B cell (primary cell): ENCODE data around the gene MYMK. TPM values are rescaled to one million over a fixed set of nuclear protein-coding genes. Genes with fewer than 3 reads are reported as not detected.

ENCODE experiments used
- ATAC-seq: fragments of 200-7000 bp; cut with Tn5 transposase; one replicate; pipeline ENCODE4 v1.10.0; 2021; ENCODE audit warnings: low read depth, mild to moderate bottlenecking, moderate number of reproducible peaks, moderate library complexity
- CTCF ChIA-PET: fragments of 350-600 bp; sonication (Branson Sonifier 250); formaldehyde crosslinking; loops from one replicate; lab custom pipeline; 2021; ENCODE audit warnings: antibody characterized with exemption, inconsistent platforms; lab: Charles Lee
- POLR2A ChIA-PET: fragments of 350-600 bp; sonication (Branson Sonifier 250); formaldehyde crosslinking; loops from one replicate; lab custom pipeline; 2021; ENCODE audit warnings: antibody characterized with exemption; lab: Charles Lee
- DNase-seq: peaks from one replicate; pipeline ENCODE4 v3.0.0; 2013
- H2AFZ ChIP-seq: 2 replicates; pipeline ENCODE4 v1.6.1; 2012; ENCODE audit warnings: mild to moderate bottlenecking, low read depth, low read length; ENCODE audit not compliant: insufficient read depth, poor library complexity, severe bottlenecking
- H3K27ac ChIP-seq, 2 donors: 1 replicate in 1 of 2; 2 replicates in 1 of 2; pipeline ENCODE4 v1.5.1; 2012 to 2013; ENCODE audit warnings: low read length in 2 of 2, mild to moderate bottlenecking in 2 of 2, moderate library complexity in 1 of 2
- H3K27me3 ChIP-seq, 4 experiments: fragments of 200-600 bp in 1 of 4; sonication (generic) in 1 of 4; replicated peaks in 1 of 4; 1 replicate in 2 of 4; 2 replicates in 2 of 4; pipeline versions ENCODE4 v1.6.1 to v1.7.0; 2013 to 2016; ENCODE audit warnings: low read length in 3 of 4, mild to moderate bottlenecking in 2 of 4, mixed read lengths in 1 of 4, moderate library complexity in 1 of 4; ENCODE audit not compliant: insufficient read depth in 4 of 4, control insufficient read depth in 3 of 4; ENCODE audit errors: control extremely low read depth in 1 of 4
- H3K36me3 ChIP-seq, 2 experiments: replicated peaks in 1 of 2; 1 replicate in 1 of 2; 2 replicates in 1 of 2; pipeline versions ENCODE4 v1.6.1 to v1.7.1; 2013; ENCODE audit warnings: low read length in 1 of 2; ENCODE audit not compliant: insufficient read depth in 2 of 2, control insufficient read depth in 1 of 2; ENCODE audit errors: control extremely low read depth in 1 of 2, extremely low read depth in 1 of 2
- H3K4me1 ChIP-seq, 2 donors: fragments of 200-600 bp in 1 of 2; sonication (generic) in 1 of 2; 1 replicate in 1 of 2; 2 replicates in 1 of 2; pipeline versions ENCODE4 v1.5.1 to v1.6.1; 2013 to 2017; ENCODE audit warnings: low read length in 2 of 2; ENCODE audit not compliant: control insufficient read depth in 2 of 2, insufficient read depth in 2 of 2
- H3K4me2 ChIP-seq: replicated peaks from 2 replicates; pipeline ENCODE3; 2012; ENCODE audit warnings: mild to moderate bottlenecking, low read depth, low read length; ENCODE audit not compliant: poor library complexity, severe bottlenecking
- H3K4me3 ChIP-seq, 5 experiments: fragments of 200-600 bp in 1 of 5; sonication (generic) in 1 of 5; 1 replicate in 3 of 5; 2 replicates in 2 of 5; pipeline versions ENCODE4 v1.5.1 to v1.7.0; 2011 to 2016; ENCODE audit warnings: low read length in 4 of 5, mild to moderate bottlenecking in 4 of 5, low read depth in 2 of 5, control low read depth in 1 of 5, moderate library complexity in 1 of 5; ENCODE audit not compliant: insufficient read depth in 1 of 5; ENCODE audit errors: control extremely low read depth in 1 of 5, extremely low read depth in 1 of 5
- H3K79me2 ChIP-seq: fragments of 200-600 bp; sonication (generic); one replicate; pipeline ENCODE4 v1.6.0; 2016; ENCODE audit warnings: low read length; ENCODE audit not compliant: control insufficient read depth, insufficient read depth
- H3K9ac ChIP-seq: fragments of 200-600 bp; sonication (generic); 2 replicates; pipeline ENCODE4 v1.6.1; 2017; ENCODE audit warnings: mild to moderate bottlenecking, low read length, moderate library complexity
- H3K9me3 ChIP-seq, 3 donors: one replicate each; pipeline versions ENCODE4 v1.6.1 to v1.7.1; 2013; ENCODE audit warnings: low read length in 2 of 3; ENCODE audit not compliant: control insufficient read depth in 2 of 3, insufficient read depth in 1 of 3; ENCODE audit errors: control extremely low read depth in 1 of 3
- H4K20me1 ChIP-seq: 2 replicates; pipeline ENCODE4 v1.6.0; 2012; ENCODE audit warnings: mild to moderate bottlenecking, low read length; ENCODE audit not compliant: insufficient read depth, control insufficient read depth, poor library complexity, severe bottlenecking
- H3K27ac Mint-ChIP-seq: one replicate; pipeline ENCODE4 v1.8.0; 2021; ENCODE audit warnings: mixed read lengths
- H3K27me3 Mint-ChIP-seq: one replicate; pipeline ENCODE4 v1.8.0; 2021; ENCODE audit warnings: mixed read lengths
- H3K4me1 Mint-ChIP-seq: one replicate; pipeline ENCODE4 v1.8.0; 2021; ENCODE audit warnings: mixed read lengths
- H3K4me3 Mint-ChIP-seq: one replicate; pipeline ENCODE4 v1.8.0; 2021; ENCODE audit warnings: mixed read lengths
- H3K9me3 Mint-ChIP-seq: one replicate; pipeline ENCODE4 v1.8.0; 2022; ENCODE audit warnings: mixed read lengths; ENCODE audit not compliant: insufficient read depth
- EZH2 ChIP-seq: IDR thresholded peaks from 2 replicates; pipeline ENCODE4 v1.6.1; 2012; ENCODE audit warnings: borderline replicate concordance, low read depth, mild to moderate bottlenecking, moderate library complexity, low read length; ENCODE audit not compliant: insufficient read depth, poor library complexity, severe bottlenecking
- WGBS: methylation state at CpG from one replicate; pipeline ENCODE4 v1.1.5; 2013; ENCODE audit warnings: missing lambda C conversion rate; ENCODE audit not compliant: insufficient coverage; 5-methylcytosine and 5-hydroxymethylcytosine counted together
- intact Hi-C: fragments of 100-400 bp; cut with micrococcal nuclease; formaldehyde crosslinking; loops from one replicate; pipeline ENCODE4 v1.10.0; 2022
- polyA plus RNA-seq: library from polyadenylated mRNA; depleted of rRNA; stranded (reverse); fragments of >200 nt; gene quantifications from 2 replicates; pipeline ENCODE4 v1.2.3, GENCODE V29; 2012
- total RNA-seq, 2 donors: library from RNA; stranded (reverse); fragments of 120-200 nt in 1 of 2; gene quantifications; 1 replicate in 1 of 2; 2 replicates in 1 of 2; pipeline versions ENCODE4 v1.2.3 to v1.2.4, GENCODE V29; 2013 to 2022
- TF ChIP-seq, protein P1 (sequence below): fragments of 200-600 bp; IDR thresholded peaks from one replicate; pipeline ENCODE4 v1.8.0; 2022; ENCODE audit warnings: antibody characterized with exemption, mild to moderate bottlenecking

The MYMK gene
- total and polyA plus RNA-seq, 2 donors (not counting 1 experiment from before 2014, with no cell fraction given): not detected

GRCh38 chr9:133477461-133477860, 47.3 kb downstream of the MYMK start:
- H3K4me2 ChIP-seq: peak overlapping the region; percentile 94
- DNase-seq (no peak), ATAC-seq (no peak)
- peaks cover 31 to 62% of the 10 kb centered on the region in 2 donors for H3K4me1 ChIP-seq
- no peaks in the 10 kb centered on the region for H3K27me3 ChIP-seq
- WGBS: no CpG with 5 or more reads among the region's 4 CpGs
- no peaks in the 10 kb centered on the region for H3K9me3 ChIP-seq
- H3K4me3 Mint-ChIP-seq: peak overlapping the region; percentile 89
- peaks cover 0 to 50% of the 10 kb centered on the region in 2 experiments for H3K36me3 ChIP-seq
- no peak overlapping the region for H2AFZ ChIP-seq
- H3K9ac ChIP-seq: peak overlapping the region; percentile 82
- ChIA-PET CTCF (interaction anchor here (1.0 to 2.8 kb wide), 5 partner anchors 9 to 292 kb away, joined by 3 to 7 read pairs (median 5); no protein-coding TSS in a partner anchor), POLR2A (interaction anchor here (0.7 to 2.6 kb wide), 2 partner anchors 17 to 1758 kb away, joined by 3 to 28 read pairs; partner anchors contain the start of gene CACFD1)
- peaks cover 54% of the 10 kb centered on the region for H4K20me1 ChIP-seq
- peaks cover 33% of the 10 kb centered on the region for H3K79me2 ChIP-seq
- H3K27ac Mint-ChIP-seq: peak overlapping the region; percentile 90
- TF ChIP-seq EZH2: no peak
- TF ChIP-seq, protein P1, sequence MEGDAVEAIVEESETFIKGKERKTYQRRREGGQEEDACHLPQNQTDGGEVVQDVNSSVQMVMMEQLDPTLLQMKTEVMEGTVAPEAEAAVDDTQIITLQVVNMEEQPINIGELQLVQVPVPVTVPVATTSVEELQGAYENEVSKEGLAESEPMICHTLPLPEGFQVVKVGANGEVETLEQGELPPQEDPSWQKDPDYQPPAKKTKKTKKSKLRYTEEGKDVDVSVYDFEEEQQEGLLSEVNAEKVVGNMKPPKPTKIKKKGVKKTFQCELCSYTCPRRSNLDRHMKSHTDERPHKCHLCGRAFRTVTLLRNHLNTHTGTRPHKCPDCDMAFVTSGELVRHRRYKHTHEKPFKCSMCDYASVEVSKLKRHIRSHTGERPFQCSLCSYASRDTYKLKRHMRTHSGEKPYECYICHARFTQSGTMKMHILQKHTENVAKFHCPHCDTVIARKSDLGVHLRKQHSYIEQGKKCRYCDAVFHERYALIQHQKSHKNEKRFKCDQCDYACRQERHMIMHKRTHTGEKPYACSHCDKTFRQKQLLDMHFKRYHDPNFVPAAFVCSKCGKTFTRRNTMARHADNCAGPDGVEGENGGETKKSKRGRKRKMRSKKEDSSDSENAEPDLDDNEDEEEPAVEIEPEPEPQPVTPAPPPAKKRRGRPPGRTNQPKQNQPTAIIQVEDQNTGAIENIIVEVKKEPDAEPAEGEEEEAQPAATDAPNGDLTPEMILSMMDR: no peak
- H3K4me3 ChIP-seq: peak overlapping the region in 3 of 5 experiments; percentile 74 to 83 (median 82)
- H3K4me1 Mint-ChIP-seq: peaks cover 33% of the 10 kb centered on the region
- intact Hi-C loops: loop anchor here (5.0 to 10.0 kb wide), 2 partner anchors 130 to 363 kb away; partner anchors contain the start of genes MED22 and RPL7A
- no peaks in the 10 kb centered on the region for H3K27me3 Mint-ChIP-seq
- peak overlapping the region; percentile 3 to 78 for H3K27ac ChIP-seq
- no peaks in the 10 kb centered on the region for H3K9me3 Mint-ChIP-seq

GRCh38 chr9:133476941-133477340, 47.8 kb downstream of the MYMK start:
- Histone ChIP-seq H3K27ac (no peak overlapping the region), H3K9ac (peak overlapping the region; percentile 82), H3K4me1 (peaks cover 31 to 62% of the 10 kb centered on the region in 2 donors), H3K36me3 (peaks cover 0 to 54% of the 10 kb centered on the region in 2 experiments), H3K4me2 (peak overlapping the region; percentile 94), H3K27me3 (no peaks in the 10 kb centered on the region), H3K79me2 (peaks cover 33% of the 10 kb centered on the region), H4K20me1 (peaks cover 60% of the 10 kb centered on the region), H3K4me3 (peak overlapping the region in 1 of 5 experiments; percentile 83), H2AFZ (no peak overlapping the region), H3K9me3 (no peaks in the 10 kb centered on the region)
- H3K4me1 Mint-ChIP-seq: peaks cover 33% of the 10 kb centered on the region
- ATAC-seq: no peak
- ChIA-PET CTCF (interaction anchor here (1.1 to 2.8 kb wide), 3 partner anchors 8 to 16 kb away, joined by 3 to 7 read pairs (median 5); no protein-coding TSS in a partner anchor), POLR2A (no interaction called here)
- H3K27ac Mint-ChIP-seq: no peak overlapping the region
- H3K4me3 Mint-ChIP-seq: peak overlapping the region; percentile 16
- intact Hi-C loops: loop anchor here (5.0 to 10.0 kb wide), 2 partner anchors 130 to 362 kb away; partner anchors contain the start of genes MED22 and RPL7A
- 95% methylated on average over 21 of the region's 21 CpGs for WGBS
- no peaks in the 10 kb centered on the region for H3K9me3 Mint-ChIP-seq
- no peak for DNase-seq
- H3K27me3 Mint-ChIP-seq: no peaks in the 10 kb centered on the region
- TF ChIP-seq EZH2: no peak
- TF ChIP-seq, protein P1: no peak
